PFSK-1 (cell line): ENCODE measurements around the gene MCOLN1.

Experiments
- POLR2AphosphoS5 ChIP-seq: IDR thresholded peaks from 2 replicates; pipeline ENCODE4 v1.6.1; 2012; ENCODE audit warnings: low read depth, mild to moderate bottlenecking, control low read depth, low read length, moderate library complexity
- SIN3A ChIP-seq: IDR thresholded peaks from 2 replicates; pipeline ENCODE4 v1.6.1; 2012; ENCODE audit warnings: mild to moderate bottlenecking, low read length, moderate library complexity, borderline replicate concordance; ENCODE audit not compliant: insufficient read depth
- TAF1 ChIP-seq: IDR thresholded peaks from 2 replicates; pipeline ENCODE4 v1.6.1; 2012; ENCODE audit warnings: low read length, control low read depth, borderline replicate concordance; ENCODE audit not compliant: insufficient read depth
- TF ChIP-seq, protein P1 (sequence below), 2 experiments: IDR thresholded peaks; 2 replicates each; pipeline versions ENCODE4 v1.6.1 to v1.8.0; 2011 to 2012; ENCODE audit warnings: low read depth in 2 of 2, low read length in 2 of 2, control low read depth in 1 of 2, inconsistent platforms in 1 of 2, mild to moderate bottlenecking in 1 of 2, moderate library complexity in 1 of 2; ENCODE audit not compliant: insufficient read depth in 1 of 2

DNA sequence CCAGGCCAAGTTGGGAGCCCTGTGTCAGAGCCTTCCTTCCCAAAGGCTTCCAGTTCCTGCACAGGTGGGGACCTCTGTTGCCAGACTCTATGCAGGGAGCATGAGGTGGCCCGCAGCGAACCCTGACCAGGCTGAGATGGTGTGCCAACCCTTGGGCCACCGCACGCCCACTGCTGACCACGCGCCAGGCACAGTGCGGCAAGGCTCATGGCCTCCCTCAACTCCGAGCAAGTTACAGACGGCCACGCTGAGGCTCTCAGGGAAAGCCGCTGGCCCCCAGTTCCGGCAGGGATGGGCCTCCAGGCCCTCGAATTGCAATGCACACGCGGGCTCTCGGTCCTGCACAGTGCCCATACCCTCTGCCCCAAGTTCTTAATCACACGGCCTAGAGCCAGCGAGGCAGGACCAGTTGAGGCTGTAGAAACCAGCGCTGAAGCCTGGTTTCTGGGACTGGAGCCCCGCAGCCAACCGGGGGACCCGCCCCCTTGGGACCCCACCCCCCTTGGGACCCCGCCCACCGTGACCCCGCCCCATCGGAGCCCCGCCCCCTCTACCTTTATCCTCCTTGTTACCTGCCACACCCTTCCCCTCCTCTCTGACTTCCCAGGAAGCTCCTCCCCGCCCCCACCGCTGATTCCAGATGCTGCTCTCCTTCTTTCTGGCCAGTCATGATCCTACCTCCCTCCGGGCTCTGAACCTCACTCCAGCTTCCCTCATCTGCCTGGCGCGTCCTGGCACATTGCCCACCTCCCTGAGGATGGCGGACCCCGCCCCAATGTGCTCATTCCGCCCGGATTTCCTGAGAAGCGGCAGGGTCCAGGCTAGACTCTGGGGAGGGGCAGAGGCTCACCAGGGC is 39.6 kb upstream of the MCOLN1 start:
- no peak for TF ChIP-seq POLR2AphosphoS5
- TF ChIP-seq, protein P1, sequence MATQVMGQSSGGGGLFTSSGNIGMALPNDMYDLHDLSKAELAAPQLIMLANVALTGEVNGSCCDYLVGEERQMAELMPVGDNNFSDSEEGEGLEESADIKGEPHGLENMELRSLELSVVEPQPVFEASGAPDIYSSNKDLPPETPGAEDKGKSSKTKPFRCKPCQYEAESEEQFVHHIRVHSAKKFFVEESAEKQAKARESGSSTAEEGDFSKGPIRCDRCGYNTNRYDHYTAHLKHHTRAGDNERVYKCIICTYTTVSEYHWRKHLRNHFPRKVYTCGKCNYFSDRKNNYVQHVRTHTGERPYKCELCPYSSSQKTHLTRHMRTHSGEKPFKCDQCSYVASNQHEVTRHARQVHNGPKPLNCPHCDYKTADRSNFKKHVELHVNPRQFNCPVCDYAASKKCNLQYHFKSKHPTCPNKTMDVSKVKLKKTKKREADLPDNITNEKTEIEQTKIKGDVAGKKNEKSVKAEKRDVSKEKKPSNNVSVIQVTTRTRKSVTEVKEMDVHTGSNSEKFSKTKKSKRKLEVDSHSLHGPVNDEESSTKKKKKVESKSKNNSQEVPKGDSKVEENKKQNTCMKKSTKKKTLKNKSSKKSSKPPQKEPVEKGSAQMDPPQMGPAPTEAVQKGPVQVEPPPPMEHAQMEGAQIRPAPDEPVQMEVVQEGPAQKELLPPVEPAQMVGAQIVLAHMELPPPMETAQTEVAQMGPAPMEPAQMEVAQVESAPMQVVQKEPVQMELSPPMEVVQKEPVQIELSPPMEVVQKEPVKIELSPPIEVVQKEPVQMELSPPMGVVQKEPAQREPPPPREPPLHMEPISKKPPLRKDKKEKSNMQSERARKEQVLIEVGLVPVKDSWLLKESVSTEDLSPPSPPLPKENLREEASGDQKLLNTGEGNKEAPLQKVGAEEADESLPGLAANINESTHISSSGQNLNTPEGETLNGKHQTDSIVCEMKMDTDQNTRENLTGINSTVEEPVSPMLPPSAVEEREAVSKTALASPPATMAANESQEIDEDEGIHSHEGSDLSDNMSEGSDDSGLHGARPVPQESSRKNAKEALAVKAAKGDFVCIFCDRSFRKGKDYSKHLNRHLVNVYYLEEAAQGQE (IDR thresholded peaks at IDR 0.05; ENCODE audit: insufficient read depth in 1 of 2, low read depth in 2 of 2, low read length in 2 of 2): no peak
- no peak for TF ChIP-seq SIN3A
- no peak for TF ChIP-seq TAF1
